NCI-H510A treated with DMSO at 0.1 percent for 48 hours (cell line): ENCODE measurements around the gene FSD1L.

Source experiments
- DNase-seq: peaks from one replicate; lab custom pipeline; 2025; lab: John Stamatoyannopoulos, UW

FSD1L gene

GRCh38 chr9:105436783-105437182 lies 11.1 kb upstream of the FSD1L start:
- DNase-seq, result no peak

DNA sequence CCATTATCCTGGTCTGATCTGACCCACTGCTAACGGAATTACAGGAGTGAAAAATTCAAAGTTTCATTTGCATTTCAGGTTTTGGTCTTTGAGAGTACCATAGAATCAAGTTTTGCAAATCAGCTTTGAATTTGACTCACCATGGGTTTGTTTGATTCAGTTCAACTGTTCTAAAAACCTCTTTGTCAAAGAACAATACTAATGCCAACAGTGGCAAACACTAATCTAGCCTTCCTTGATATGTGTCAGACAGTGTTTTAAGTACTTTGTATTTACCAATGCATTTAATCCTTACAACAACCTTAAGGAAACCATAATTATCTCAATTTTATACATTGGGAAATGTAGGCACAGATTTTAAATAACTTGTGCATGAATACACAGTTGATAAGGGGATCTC lies 10.1 kb upstream of the FSD1L start:
- DNase-seq, result no peak

DNA sequence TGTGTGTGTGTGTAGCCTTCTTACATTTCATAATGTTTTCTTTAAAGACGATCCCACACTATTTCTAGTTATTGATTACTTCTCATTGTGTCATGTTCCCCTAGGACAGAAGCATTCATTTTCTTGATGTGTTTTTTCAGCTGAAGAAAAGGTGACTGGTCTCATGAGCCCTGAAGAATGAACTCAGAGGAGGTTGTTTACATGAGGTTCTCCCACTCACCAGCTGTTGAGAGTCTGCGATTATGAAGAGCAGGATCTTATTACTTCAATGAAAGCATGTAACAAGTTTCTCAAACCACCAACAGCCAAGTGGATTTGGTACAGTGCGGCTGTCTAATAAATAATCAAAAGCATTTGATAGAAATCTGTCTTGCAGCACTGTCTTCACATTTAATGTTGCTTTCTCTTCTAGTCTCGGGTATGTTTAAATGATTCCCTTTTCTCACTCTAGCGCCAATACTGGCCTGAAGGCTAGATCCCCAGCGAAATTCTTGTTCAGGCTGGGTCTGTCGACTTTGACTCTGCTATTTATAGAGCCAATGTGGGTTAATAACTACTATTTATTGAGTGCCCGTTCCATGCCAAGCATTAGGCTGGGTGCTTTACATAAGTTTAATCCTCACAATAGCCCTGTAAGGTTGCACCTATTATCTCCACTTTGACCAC lies 9.6 kb upstream of the FSD1L start:
- DNase-seq, result peak; percentile 29

- DNase-seq, result no peak
Measured at GRCh38 chr9:105439428-105439827, 8.4 kb upstream of the FSD1L start.

DNA sequence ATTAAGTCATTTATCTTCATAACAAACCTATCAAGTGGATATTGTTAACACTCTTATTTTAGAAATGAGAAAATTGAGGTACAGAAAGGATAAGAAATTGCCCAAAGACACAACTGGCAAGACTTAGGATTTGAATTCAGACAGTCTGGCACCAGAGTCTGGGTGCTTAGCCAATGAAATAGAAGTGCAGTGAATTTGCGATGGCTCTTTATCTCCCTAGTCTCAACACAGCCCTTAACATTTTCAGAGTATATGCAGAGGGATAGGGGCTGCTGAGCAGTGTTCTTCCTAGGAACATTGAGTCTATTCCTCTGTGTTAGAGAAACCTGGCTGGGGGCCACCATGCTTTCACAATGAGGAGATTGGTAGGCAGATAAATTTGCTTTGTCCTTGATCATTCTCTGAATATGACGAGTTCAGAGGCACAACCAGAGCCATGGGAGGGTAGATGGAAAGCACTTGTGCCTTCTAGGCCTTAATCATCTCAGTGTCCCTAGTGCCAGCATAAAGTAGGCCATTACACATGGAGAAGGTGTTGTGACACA lies 6.1 kb upstream of the FSD1L start:
- no peak for DNase-seq

DNA sequence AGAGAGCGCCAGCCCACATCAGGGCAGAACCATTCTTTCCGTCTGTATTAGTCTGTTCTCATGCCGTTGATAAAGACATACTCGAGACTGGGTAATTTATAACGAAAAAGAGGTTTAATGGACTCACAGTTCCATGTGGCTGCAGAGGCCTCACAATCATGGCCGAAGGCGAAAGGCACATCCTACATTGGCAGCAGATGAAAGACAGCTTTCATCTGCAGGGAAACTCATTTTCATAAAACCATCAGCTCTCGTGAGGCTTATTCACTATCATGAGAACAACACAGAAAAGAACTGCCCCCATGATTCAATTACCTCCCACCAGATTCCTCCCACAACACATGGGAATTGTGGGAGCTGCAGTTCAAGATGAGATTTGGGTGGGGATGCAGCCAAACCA lies 4.7 kb upstream of the FSD1L start:
- DNase-seq, result no peak

- no peak for DNase-seq
Measured at GRCh38 chr9:105444130-105444529, 3.7 kb upstream of the FSD1L start.

DNA sequence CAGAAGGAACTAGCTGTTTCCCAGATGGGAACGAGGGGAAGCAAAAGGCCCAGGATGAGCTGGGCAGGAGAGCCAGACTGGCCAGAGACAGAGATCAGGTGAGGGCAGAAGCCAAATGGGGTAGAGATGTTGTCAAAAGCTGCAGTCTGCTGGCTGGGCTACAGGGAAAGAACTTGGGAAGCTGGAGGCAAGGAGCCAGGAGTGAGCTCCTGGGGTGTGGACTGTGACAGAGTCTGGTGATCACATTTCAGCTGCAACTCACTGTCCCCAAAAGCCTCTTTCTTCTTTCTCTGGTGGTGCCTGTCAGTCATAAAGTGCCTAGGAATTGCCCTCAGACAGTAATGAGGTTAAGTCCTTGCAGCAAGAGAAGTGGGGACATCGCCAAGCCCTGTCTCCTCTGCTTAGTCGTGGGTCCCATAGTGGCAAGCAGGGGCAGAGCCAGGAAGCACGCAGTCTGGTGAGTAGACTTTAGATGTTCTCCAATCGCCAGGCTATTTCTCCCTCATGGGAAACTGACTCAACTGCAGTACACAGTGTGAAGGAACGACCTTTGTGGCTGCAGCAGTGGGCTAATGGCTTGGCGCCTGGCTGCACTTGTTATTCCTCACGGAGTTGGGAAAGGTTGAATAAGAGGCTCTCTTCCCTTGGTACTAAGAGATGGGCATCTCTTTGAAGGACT lies 2.5 kb upstream of the FSD1L start:
- no peak for DNase-seq

DNA sequence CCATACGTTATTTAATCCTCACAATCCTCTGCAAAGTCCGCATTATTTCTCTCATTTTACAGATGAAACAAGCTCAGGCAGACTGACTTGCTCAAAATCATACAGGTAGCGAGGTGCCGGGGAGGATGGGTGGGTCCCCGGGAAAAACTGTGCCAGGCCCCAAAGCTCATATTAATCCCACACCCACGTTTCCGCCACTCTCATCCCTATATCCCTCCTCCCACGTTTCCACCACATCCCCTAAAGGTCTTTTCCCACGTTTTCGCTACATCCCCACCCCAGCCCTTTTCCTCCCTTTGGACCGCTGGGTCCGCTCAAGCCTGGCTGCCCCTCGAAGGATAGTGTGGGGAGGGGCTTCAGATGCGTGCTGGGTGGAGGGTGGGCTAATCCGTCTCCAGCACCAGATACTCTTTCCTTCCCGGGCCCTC lies 434 bp upstream of the FSD1L start:
- DNase-seq, result no peak

GRCh38 chr9:105449081-105449480 lies 1.2 kb downstream of the FSD1L start:
- DNase-seq, result no peak

- DNase-seq, result no peak
Measured at GRCh38 chr9:105452185-105452584, 4.4 kb downstream of the FSD1L start.

DNA sequence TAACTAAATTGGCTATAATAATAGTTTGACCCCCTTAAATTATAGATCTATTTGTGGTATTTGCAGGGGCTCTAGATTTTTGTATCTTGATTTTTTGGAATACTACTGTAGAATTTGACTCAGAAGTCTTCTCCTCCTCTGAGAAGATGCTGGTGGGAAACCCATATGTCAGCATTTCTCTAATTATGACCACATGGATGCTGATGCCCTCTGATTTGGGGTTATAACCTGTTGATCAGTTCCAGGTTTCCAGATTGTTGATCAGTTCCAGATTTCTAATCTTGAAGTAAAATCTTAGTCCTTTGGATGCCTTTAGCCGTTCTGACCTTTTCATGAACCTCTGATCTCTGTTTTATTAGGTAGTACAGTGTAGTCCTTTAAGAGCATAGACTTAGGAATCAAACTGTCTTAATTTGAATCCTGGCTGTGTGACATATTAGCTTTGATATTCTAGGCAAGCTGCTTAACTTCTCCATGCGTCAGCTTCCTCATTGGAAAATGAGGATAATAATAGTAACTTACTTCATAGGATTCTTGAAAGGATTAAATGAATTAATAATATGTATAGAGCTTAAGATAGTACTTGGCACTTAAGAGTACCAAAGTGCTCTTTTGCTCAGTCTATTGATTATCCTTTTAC lies 8.1 kb downstream of the FSD1L start:
- no peak for DNase-seq

DNA sequence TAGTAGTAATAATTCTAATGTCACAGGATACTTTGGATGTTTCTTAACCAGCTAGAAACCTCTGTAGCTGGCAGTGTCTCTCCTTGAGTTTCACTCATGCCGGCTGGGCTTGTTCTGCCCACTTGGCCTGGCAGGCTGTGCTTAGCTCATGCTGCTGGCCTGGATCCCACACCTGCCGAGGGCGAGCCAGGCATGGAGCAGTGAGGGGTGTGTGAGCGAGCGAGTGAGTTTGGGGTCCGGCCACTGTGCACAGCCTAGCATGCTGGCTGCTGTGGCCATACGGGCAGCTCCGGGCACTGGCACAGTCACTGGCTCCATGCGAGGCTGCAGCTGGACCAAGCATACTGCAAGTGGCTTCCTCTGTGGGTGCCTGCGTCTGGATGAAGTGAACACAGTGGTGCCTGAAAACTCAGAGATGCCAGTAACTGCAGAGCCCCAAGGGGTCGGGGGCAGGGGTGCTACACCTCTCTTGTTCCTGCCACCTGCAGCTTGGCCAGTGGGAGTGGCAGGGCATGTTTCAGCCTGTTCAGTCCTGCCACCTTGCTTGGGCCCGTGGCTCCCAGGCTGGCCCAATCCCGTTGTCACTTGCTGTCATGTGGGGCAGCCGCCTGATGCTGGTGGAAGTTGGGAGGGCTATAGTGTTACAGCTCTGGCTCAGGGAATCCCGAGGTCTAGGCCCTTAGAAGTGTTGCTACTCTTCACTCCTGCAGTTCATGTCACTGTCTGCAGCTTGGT lies 9.9 kb downstream of the FSD1L start:
- no peak for DNase-seq

- no peak for DNase-seq
Measured at GRCh38 chr9:105458404-105458803, 10.6 kb downstream of the FSD1L start.

DNA sequence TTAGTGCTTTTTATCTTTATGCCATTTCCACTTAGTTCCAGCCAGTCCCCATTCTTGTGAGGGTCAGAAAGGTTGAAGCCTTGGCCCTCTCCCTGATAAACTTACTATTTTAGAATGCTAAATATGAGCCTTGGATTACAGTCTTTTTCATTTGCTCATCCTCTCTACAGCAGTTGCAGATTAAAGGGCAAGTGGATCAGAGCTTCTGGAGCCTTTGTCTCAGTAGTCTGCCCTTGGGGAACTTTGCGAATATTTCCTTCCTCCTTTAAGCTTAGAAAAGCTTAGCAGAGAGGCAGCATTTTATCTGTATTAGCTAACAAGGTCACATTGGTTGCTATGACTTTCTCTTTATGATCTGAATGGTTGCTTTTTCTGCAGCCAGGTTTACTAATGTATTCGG lies 11.5 kb downstream of the FSD1L start:
- no peak for DNase-seq

DNA sequence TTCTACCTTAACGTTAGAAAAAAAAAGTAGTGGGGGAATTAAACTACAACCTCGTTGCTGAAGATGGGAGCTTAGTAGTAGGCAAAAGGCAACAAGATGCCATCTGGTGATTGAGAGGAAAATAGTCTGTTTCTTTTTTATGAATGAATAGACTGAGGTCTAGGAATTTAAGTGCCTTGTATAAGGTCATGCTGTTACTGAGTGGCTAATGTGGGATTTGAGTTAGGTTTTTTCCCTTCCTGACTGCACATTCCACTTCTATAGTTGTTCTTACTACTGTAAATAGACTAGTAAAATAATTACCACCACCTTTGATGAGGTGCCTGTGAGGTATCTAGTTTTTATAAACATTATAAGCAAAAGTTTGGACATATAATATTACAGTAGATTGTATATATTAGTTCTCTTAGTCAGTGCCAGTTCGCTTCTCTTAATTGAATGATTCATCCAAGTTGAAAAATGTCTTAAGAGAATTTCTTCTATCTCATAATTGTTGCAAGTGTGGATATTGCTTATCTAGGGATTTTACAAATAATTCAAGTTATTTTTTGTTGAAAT lies 19.1 kb downstream of the FSD1L start:
- no peak for DNase-seq

DNA sequence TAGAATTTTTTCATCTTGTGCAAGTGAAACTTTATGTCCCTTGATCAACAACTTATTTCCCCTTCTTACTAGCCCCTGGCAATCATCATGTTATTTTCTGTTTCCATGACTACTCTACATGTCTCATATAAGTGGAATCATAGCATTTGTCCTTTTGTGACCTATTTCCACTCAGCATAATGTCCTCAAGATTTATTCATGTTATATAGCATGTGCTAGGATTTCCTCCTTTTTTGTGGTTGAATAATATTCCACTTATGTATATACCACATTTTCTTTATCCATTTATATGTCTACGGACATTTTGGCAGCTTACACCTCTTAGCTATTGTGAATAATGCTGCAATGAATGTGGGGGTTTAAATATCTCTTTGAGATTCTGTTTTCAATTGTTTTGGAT lies 21.0 kb downstream of the FSD1L start:
- no peak for DNase-seq

DNA sequence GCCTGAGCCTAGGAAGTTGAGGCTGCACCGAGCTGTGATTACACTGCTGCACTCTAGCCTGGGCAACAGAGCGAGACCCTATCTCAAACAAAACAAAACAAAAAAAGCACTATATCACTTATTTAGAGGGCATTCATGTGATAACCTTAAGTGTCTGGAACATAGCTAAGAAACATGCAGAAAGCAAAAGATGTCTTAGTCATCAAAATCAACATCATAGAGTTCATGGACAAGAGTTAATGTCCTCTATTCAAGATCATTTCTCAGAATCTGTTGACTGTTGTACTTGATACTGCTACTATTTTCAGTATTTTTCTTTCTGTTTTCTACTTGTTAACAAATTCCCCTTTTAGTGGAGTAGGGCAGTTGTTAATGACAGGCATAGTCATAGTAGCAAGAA lies 25.4 kb downstream of the FSD1L start:
- no peak for DNase-seq

- DNase-seq, result no peak
Measured at GRCh38 chr9:105475302-105475701, 27.5 kb downstream of the FSD1L start.

GRCh38 chr9:105479846-105480245 lies 32.0 kb downstream of the FSD1L start:
- no peak for DNase-seq

DNA sequence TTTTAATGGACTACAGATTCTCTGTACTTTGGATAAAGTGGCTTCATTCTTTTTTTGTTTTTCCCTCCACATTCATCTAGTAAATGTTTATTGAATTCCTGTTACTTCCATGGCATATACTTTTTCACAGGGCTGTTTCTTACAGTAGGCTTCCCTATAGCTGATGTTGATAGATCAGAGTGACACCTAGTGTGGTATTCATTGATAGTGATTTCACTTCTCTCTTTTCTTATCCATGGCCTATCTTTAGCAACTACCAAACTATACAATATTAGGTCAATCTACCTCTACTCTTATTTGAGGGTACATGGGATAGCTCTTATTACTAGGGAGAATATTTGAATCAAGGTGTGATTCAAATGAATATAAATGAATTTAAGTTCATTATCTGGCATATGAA lies 35.8 kb downstream of the FSD1L start:
- DNase-seq, result no peak

GRCh38 chr9:105484226-105484625 lies 36.4 kb downstream of the FSD1L start:
- no peak for DNase-seq
